ENCODE data around the gene EMILIN1. TPM values are rescaled to one million over a fixed set of nuclear protein-coding genes. Genes with fewer than 3 reads are reported as not detected.

The EMILIN1 gene
- total and polyA plus RNA-seq, 3 donors from 2014 or later = 29.2 to 50.7 (median 35.9) TPM

GRCh38 chr2:27122791-27123190 lies 44.4 kb downstream of the EMILIN1 start:
- WGBS, 2 donors = 88 to 91% methylated on average over 7 of the region's 7 CpGs
- intact Hi-C loops (cut with DNase I; ENCODE audit: low total_unique reads) = no loop called here
- H3K9me3 ChIP-seq = no peaks in the 10 kb centered on the region
- no peaks in the 10 kb centered on the region for H3K27me3 ChIP-seq
- H3K4me1 ChIP-seq = peaks cover 4% of the 10 kb centered on the region
- H3K27ac ChIP-seq = no peak overlapping the region
- no peak for DNase-seq
- no peak overlapping the region for H3K4me3 ChIP-seq
- no peaks in the 10 kb centered on the region for H3K36me3 ChIP-seq (ENCODE audit: low read depth, missing control alignments)
- TF ChIP-seq CTCF (IDR thresholded peaks at IDR 0.05) (no peak), POLR2A (IDR thresholded peaks at IDR 0.05) (no peak)

GRCh38 chr2:27123302-27124150 lies 45.1 kb downstream of the EMILIN1 start, which contains the start of gene ABHD1:
Gene ABHD1 (plus strand): TSS chr2:27123815. CDS start chr2:27123949, 134 bp downstream.
- 1 to 4% methylated on average over 15 to 47 of the region's 47 CpGs for WGBS, 2 donors
- intact Hi-C loops (cut with DNase I; ENCODE audit: low total_unique reads) = no loop called here
- peak; percentile 77 for DNase-seq
- peak within 1 kb of the TSS; percentile 65 to 81 for H3K4me3 ChIP-seq
- peaks cover 4% of the 10 kb centered on the region for H3K4me1 ChIP-seq
- H3K27ac ChIP-seq = peak within 1 kb of the TSS; percentile 27 to 42
- H3K27me3 ChIP-seq = no peaks in the 10 kb centered on the region
- H3K9me3 ChIP-seq = no peaks in the 10 kb centered on the region
- TF ChIP-seq CTCF (IDR thresholded peaks at IDR 0.05) = no peak
- TF ChIP-seq POLR2A (IDR thresholded peaks at IDR 0.05) = no peak
- H3K36me3 ChIP-seq (ENCODE audit: low read depth, missing control alignments) = no peaks in the 10 kb centered on the region

GRCh38 chr2:27125104-27125503 lies 46.7 kb downstream of the EMILIN1 start:
- Histone ChIP-seq H3K4me3 (no peak overlapping the region), H3K9me3 (no peaks in the 10 kb centered on the region), H3K36me3 (ENCODE audit: low read depth, missing control alignments) (no peaks in the 10 kb centered on the region), H3K27ac (no peak overlapping the region), H3K27me3 (no peaks in the 10 kb centered on the region), H3K4me1 (peaks cover 4% of the 10 kb centered on the region)
- intact Hi-C loops (cut with DNase I; ENCODE audit: low total_unique reads) = no loop called here
- WGBS, 2 donors = 88 to 94% methylated on average over 3 of the region's 3 CpGs
- no peak for TF ChIP-seq POLR2A (IDR thresholded peaks at IDR 0.05)
- no peak for TF ChIP-seq CTCF (IDR thresholded peaks at IDR 0.05)
- DNase-seq = no peak

GRCh38 chr2:27126252-27126710 lies 47.9 kb downstream of the EMILIN1 start:
- intact Hi-C loops (cut with DNase I; ENCODE audit: low total_unique reads) = no loop called here
- no peak for DNase-seq
- no peaks in the 10 kb centered on the region for H3K9me3 ChIP-seq

More at GRCh38 chr2:27126252-27126710, 47.9 kb downstream of the EMILIN1 start:
- WGBS, 2 donors = 67 to 70% methylated on average over 5 of the region's 5 CpGs
- Histone ChIP-seq H3K4me1 (peaks cover 4% of the 10 kb centered on the region), H3K27ac (no peak overlapping the region), H3K4me3 (no peak overlapping the region), H3K27me3 (no peaks in the 10 kb centered on the region), H3K36me3 (ENCODE audit: low read depth, missing control alignments) (no peaks in the 10 kb centered on the region)
- TF ChIP-seq CTCF (IDR thresholded peaks at IDR 0.05) (no peak), POLR2A (IDR thresholded peaks at IDR 0.05) (no peak)
